ENCODE data around the gene VSIG8.

Gene VSIG8

GRCh38 chr1:159883134-159883533 is 20.7 kb upstream of the VSIG8 start:
- no peak for DNase-seq (ENCODE audit: low read depth)

- no peak for DNase-seq (ENCODE audit: low read depth)
Observed at GRCh38 chr1:159882527-159882862, 20.0 kb upstream of the VSIG8 start.

DNA sequence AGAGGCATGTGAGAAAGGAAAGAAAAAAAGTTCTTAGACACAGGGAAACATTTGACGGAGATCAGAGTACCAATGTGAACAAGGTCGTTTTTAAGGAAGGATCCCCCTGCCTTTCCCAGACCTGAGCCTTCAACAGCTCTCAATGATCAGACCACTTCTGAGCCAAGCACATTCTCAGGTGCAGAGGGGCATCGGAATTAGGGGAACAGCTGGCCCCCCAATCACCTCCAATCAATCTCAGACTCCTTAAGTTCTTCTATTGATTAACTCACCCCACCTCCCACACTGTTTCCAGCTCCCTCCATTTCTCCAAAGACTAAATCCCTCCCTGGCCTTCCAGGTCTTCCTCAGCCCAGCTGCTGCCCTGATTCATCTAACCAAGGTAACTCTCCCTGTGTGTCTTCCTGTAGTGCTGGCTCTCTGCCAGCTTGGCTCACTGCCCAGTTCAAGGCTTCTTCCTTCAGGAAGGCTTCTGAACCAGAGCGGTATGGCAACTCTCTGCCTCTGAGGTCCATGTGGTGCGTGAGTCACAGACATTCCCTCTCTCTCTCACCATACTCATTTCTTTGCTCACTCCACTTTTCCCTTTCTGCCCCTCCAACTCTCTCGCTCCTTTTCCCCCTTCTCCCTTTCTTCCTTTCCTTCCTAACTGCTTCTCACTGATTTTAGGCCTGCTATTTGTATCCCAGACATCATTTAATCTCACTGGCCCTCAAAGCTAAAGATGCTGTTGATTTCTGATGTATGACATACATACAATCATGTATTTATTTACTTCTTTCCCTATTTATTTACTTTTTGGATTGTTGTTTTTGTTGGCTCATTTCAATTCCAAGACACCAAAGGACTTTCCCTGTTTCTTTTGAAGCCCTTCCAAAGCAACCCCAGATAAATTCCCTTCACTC is 19.4 kb upstream of the VSIG8 start:
- no peak for DNase-seq (ENCODE audit: low read depth)

- DNase-seq (ENCODE audit: low read depth), result no peak
Observed at GRCh38 chr1:159880430-159880829, 18.0 kb upstream of the VSIG8 start.

DNA sequence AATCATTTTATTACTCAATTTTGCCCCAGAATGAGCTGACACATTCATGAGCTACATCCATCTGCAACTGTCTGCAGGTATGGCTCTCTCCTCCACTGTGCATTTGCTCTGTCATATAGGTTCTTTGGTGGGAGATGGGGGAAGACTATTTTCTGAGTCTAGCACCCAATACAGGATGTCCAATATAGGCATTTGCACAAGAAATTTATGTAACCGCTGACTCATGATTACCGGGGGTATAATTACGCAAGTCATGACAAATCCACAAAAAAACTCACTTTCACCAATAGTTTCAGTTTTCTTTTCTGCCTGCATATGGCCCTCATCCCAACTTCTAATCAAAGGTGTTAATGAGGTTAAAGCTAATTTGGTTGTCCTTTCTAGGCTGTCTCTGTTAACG is 17.5 kb upstream of the VSIG8 start:
- no peak for DNase-seq (ENCODE audit: low read depth)

DNA sequence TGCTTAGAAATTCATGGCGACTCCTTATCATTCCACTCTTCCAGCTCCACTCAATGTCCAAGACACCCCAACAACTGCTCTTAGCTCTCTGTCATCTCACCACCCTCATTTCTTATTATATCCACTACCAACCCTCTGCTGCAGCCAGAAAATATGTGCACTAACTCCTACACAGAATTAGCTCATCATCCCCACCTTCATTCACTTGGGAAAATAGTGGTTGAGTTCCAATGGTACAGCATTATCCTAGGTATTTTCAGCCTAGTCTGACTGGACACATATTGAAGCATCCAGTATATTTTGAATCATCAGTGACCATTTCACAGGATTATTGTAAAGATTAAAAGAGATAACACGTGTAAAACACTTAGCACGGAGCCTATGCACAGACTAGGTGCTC is 16.7 kb upstream of the VSIG8 start:
- no peak for DNase-seq (ENCODE audit: low read depth)

DNA sequence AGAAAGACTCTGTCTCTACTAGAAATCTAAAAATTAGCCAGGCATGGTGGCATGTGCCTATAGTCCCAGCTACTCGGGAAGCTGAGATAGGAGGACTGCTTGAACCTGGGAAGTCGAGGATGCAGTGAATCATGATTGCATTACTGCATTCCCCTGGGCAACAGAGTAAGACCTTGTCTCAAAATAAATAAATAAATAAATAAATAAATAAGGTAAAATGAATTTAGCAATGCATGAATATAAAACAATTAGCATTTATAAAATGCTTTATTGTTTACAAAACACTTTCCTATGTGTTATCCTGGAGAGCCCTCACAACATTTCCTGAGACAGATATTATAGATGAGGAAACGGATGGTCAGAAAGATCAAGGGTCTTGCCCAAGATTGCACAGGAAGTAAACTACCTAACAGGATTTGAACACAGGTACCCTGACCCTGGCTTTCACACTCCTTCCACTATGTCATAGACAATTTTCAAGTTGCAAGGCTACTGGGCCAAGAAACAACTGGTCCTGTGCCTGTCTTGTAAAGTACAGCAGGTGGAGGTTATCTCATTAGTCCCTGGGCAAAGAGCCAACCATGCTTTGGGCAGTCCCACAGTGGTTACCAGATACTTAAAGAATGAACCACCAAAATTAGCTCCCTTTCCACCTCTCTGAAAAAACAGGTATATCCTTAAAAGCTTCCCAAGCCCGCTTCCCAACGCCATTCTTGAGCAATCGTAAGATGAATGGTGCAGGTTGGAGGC is 15.4 kb upstream of the VSIG8 start:
- no peak for DNase-seq (ENCODE audit: low read depth)

- DNase-seq (ENCODE audit: low read depth), result no peak
Observed at GRCh38 chr1:159873530-159874143, 11.2 kb upstream of the VSIG8 start.

DNA sequence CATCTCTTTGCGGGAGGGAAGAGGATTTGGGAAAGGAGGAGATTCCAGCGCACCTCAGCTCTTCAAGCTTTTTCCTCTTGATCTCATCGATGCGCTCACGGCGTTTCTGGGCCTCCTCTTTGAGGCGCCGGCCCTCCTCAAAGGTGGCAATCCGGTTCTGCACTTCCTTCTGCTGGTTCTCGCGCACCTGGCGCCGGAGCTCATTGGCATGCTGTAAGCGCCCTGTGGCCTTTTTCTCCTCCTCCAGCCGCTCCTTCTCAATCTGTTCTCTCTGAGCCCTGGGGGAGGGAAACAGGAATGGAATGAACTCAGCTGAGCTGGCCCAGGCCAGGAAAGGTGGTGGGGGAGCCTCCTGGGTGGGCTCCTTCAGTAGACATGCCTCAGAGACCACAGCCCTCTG is 10.4 kb upstream of the VSIG8 start:
- DNase-seq (ENCODE audit: low read depth), result no peak

GRCh38 chr1:159870704-159871103 is 8.2 kb upstream of the VSIG8 start:
- no peak for DNase-seq (ENCODE audit: low read depth)

GRCh38 chr1:159869607-159870006 is 7.2 kb upstream of the VSIG8 start:
- DNase-seq (ENCODE audit: low read depth), result no peak

GRCh38 chr1:159869173-159869572 is 6.7 kb upstream of the VSIG8 start:
- DNase-seq (ENCODE audit: low read depth), result no peak

DNA sequence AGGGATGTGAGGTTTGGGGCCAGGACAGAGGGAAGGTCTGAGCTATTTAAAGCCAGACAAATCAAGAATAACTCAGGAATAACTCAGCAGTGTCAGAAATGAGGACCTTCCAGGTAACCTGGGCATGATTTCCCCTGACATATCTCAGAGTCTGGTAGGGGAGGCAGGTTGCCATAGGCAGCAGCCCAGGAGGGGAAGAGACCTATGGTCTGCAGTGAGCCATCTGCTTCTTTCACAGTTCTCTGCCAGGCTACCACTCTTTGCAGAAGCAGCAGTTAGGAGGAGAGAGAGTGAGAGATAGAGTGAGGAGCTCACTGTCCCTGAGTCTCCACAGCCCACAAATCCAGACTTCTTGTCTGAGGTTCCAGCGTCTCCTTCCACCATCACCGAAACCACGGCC is 6.3 kb upstream of the VSIG8 start:
- DNase-seq (ENCODE audit: low read depth), result no peak

DNA sequence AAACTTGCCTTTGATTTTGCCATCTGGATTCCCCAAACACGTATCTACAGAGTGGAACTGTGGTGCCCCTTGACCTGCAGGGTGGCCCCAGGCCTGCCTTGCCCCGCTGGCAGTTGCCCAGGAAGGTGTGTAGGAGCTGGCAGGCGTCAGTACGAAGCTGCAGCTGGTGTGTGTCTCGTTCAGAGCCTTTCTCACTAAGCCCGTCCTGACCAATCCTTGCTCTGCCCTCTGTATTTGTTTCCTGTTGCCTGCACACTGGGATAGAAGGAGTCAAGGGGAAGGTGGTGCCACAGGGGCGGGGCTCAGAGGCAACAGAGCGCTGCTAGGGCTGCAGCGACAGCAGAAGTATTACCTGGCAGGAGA is 5.2 kb upstream of the VSIG8 start:
- DNase-seq (ENCODE audit: low read depth), result no peak

GRCh38 chr1:159866905-159867663 is 4.6 kb upstream of the VSIG8 start:
- no peak for DNase-seq (ENCODE audit: low read depth)

DNA sequence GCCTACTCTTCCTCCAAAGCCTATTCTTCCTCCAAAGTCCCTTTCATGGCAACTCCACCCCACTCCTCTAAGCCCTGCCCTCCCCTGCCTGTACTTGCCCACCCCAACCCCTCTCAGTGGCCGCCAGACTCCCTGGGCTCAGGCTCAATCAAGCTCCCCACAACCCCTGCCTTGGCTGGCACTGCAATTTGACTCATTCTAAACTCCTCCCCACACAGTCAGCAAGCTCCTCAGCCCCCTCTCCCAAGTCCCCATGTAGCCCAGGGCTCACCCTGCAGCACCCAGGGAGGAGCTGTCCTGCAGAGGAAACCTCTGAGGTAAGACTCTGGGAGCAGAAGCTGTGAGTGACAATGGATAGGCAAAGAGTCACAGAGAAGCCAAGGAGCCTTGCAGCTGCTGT is 3.6 kb upstream of the VSIG8 start:
- DNase-seq (ENCODE audit: low read depth), result no peak

- no peak for DNase-seq (ENCODE audit: low read depth)
Observed at GRCh38 chr1:159864262-159864661, 1.8 kb upstream of the VSIG8 start.

DNA sequence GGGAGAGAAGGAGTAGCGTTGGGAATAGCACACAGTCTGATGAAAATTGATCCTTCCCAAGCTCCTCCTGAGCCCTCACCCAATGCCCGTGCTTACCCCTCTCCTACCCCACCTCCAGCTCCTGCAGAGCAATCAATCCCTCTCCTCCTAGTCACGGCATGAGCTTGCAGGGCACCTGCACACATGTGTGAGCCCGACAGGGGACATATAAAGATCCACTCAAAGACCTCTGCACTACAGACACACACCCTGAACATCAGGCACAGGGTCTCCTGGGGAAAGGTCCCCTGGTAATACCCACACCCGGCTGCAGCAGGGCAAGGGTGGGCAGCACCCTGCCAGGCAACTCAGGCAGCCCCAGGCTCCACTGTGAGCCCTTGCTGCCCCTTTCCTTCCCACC is 426 bp downstream of the VSIG8 start:
- DNase-seq (ENCODE audit: low read depth), result no peak

- no peak for DNase-seq (ENCODE audit: low read depth)
Observed at GRCh38 chr1:159861218-159861617, 1.2 kb downstream of the VSIG8 start.

- DNase-seq (ENCODE audit: low read depth), result no peak
Observed at GRCh38 chr1:159860456-159860855, 2.0 kb downstream of the VSIG8 start.

DNA sequence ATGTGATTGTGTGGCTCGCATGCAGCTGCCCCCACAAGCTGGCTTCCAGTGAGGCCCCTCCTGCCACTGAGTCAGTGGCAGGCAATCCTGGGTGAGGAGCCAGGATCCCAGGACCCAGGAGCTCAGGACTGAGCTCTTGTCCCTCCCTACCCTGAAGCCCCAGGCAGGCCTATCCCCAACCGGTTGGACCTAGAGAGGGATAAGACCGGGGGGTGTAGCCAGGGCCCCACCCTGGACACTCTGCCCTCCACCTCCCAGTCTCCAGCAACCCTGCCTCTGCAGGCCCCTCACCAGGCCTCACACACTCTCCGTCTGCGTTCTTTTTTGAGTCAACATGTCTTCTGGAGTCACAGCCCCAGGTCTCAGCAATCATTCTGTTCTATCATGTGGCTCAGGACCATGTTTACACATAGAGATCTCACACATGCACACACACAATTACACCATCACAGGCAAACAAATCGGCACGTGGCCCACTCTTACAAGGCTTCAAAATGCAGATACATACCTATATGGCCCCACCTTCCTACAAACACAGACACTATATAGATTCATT is 2.6 kb downstream of the VSIG8 start:
- no peak for DNase-seq (ENCODE audit: low read depth)

DNA sequence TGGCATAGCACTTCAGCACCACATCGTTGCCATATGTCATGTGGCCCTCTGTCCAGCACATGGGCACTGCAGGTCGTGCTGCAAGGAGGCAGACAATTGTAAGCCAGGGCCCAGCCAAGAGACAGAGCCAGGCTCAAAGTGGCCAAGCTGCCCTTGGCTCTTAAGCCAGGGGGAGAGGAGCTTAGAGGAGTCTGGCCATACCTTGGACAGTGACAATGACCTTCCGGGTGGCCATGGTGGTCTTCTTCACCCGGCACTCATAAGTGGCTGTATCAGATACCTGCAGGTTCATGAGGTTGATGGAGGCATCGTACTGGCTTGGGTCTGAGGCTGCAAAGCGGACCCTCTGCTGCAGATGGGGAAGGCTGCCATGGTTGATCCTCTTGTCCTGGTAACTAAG is 4.6 kb downstream of the VSIG8 start:
- no peak for DNase-seq (ENCODE audit: low read depth)
